ENCODE data around the gene RNF144A.

DNA sequence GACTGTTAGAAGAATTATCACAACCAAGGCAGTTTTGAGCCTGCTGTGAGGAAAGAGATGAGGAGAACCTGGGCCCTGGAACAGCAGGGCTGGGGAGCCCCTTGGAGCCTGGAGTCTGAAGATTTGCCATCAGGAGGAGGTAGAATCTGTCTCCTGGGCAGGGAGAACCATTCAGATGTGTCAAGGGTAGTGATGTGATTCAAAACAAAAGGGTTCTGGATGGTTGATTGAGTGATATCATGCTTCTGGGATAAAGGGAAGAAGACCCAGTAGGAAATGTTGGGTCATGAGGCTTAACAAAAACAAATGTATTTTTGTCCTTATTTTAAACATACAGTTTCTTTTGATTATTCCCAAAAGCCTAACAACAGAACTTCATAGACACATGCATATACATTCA lies 28.6 kb downstream of the RNF144A start:
- TF ChIP-seq, protein P1, sequence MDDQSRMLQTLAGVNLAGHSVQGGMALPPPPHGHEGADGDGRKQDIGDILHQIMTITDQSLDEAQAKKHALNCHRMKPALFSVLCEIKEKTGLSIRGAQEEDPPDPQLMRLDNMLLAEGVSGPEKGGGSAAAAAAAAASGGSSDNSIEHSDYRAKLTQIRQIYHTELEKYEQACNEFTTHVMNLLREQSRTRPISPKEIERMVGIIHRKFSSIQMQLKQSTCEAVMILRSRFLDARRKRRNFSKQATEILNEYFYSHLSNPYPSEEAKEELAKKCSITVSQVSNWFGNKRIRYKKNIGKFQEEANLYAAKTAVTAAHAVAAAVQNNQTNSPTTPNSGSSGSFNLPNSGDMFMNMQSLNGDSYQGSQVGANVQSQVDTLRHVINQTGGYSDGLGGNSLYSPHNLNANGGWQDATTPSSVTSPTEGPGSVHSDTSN (IDR thresholded peaks at IDR 0.05) = no peak
- TF ChIP-seq, protein P2, sequence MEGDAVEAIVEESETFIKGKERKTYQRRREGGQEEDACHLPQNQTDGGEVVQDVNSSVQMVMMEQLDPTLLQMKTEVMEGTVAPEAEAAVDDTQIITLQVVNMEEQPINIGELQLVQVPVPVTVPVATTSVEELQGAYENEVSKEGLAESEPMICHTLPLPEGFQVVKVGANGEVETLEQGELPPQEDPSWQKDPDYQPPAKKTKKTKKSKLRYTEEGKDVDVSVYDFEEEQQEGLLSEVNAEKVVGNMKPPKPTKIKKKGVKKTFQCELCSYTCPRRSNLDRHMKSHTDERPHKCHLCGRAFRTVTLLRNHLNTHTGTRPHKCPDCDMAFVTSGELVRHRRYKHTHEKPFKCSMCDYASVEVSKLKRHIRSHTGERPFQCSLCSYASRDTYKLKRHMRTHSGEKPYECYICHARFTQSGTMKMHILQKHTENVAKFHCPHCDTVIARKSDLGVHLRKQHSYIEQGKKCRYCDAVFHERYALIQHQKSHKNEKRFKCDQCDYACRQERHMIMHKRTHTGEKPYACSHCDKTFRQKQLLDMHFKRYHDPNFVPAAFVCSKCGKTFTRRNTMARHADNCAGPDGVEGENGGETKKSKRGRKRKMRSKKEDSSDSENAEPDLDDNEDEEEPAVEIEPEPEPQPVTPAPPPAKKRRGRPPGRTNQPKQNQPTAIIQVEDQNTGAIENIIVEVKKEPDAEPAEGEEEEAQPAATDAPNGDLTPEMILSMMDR (IDR thresholded peaks at IDR 0.05) = no peak
- TF ChIP-seq RAD21 (IDR thresholded peaks at IDR 0.05; ENCODE audit: low read length) (no peak), EP300 (IDR thresholded peaks at IDR 0.05; ENCODE audit: borderline replicate concordance in 1 of 2, low read depth in 1 of 2, low read length in 1 of 2) (no peak), RFX5 (IDR thresholded peaks at IDR 0.05; ENCODE audit: low read length) (no peak), POLR2AphosphoS5 (IDR thresholded peaks at IDR 0.05; ENCODE audit: low read depth, low read length) (no peak), TAF1 (IDR thresholded peaks at IDR 0.05; ENCODE audit: borderline replicate concordance, low read depth, low read length) (no peak), SIN3A (IDR thresholded peaks at IDR 0.05; ENCODE audit: borderline replicate concordance, low read depth, low read length) (no peak), GABPA (IDR thresholded peaks at IDR 0.05; ENCODE audit: low read depth) (no peak), EZH2phosphoT487 (IDR thresholded peaks at IDR 0.05; ENCODE audit: borderline replicate concordance, low read depth) (no peak)
- TF ChIP-seq, protein P3, sequence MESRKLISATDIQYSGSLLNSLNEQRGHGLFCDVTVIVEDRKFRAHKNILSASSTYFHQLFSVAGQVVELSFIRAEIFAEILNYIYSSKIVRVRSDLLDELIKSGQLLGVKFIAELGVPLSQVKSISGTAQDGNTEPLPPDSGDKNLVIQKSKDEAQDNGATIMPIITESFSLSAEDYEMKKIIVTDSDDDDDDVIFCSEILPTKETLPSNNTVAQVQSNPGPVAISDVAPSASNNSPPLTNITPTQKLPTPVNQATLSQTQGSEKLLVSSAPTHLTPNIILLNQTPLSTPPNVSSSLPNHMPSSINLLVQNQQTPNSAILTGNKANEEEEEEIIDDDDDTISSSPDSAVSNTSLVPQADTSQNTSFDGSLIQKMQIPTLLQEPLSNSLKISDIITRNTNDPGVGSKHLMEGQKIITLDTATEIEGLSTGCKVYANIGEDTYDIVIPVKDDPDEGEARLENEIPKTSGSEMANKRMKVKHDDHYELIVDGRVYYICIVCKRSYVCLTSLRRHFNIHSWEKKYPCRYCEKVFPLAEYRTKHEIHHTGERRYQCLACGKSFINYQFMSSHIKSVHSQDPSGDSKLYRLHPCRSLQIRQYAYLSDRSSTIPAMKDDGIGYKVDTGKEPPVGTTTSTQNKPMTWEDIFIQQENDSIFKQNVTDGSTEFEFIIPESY (IDR thresholded peaks at IDR 0.05; ENCODE audit: borderline replicate concordance, low read depth) = no peak
- TF ChIP-seq, protein P4, sequence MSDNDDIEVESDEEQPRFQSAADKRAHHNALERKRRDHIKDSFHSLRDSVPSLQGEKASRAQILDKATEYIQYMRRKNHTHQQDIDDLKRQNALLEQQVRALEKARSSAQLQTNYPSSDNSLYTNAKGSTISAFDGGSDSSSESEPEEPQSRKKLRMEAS (IDR thresholded peaks at IDR 0.05; ENCODE audit: low read depth) = no peak
- TF ChIP-seq, protein P5, sequence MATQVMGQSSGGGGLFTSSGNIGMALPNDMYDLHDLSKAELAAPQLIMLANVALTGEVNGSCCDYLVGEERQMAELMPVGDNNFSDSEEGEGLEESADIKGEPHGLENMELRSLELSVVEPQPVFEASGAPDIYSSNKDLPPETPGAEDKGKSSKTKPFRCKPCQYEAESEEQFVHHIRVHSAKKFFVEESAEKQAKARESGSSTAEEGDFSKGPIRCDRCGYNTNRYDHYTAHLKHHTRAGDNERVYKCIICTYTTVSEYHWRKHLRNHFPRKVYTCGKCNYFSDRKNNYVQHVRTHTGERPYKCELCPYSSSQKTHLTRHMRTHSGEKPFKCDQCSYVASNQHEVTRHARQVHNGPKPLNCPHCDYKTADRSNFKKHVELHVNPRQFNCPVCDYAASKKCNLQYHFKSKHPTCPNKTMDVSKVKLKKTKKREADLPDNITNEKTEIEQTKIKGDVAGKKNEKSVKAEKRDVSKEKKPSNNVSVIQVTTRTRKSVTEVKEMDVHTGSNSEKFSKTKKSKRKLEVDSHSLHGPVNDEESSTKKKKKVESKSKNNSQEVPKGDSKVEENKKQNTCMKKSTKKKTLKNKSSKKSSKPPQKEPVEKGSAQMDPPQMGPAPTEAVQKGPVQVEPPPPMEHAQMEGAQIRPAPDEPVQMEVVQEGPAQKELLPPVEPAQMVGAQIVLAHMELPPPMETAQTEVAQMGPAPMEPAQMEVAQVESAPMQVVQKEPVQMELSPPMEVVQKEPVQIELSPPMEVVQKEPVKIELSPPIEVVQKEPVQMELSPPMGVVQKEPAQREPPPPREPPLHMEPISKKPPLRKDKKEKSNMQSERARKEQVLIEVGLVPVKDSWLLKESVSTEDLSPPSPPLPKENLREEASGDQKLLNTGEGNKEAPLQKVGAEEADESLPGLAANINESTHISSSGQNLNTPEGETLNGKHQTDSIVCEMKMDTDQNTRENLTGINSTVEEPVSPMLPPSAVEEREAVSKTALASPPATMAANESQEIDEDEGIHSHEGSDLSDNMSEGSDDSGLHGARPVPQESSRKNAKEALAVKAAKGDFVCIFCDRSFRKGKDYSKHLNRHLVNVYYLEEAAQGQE (IDR thresholded peaks at IDR 0.05; ENCODE audit: low read depth, low read length) = no peak
- TF ChIP-seq, protein P6, sequence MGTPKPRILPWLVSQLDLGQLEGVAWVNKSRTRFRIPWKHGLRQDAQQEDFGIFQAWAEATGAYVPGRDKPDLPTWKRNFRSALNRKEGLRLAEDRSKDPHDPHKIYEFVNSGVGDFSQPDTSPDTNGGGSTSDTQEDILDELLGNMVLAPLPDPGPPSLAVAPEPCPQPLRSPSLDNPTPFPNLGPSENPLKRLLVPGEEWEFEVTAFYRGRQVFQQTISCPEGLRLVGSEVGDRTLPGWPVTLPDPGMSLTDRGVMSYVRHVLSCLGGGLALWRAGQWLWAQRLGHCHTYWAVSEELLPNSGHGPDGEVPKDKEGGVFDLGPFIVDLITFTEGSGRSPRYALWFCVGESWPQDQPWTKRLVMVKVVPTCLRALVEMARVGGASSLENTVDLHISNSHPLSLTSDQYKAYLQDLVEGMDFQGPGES (IDR thresholded peaks at IDR 0.05; ENCODE audit: low read depth, low read length) = no peak
